DMS53 (cell line): Measurements from ENCODE around the gene DENND2C.

Source experiments
- DNase-seq: peaks from one replicate; lab custom pipeline; 2025; lab: John Stamatoyannopoulos, UW

The DENND2C gene

GRCh38 chr1:114540821-114541220, 129.0 kb downstream of the DENND2C start:
- no peak for DNase-seq

DNA sequence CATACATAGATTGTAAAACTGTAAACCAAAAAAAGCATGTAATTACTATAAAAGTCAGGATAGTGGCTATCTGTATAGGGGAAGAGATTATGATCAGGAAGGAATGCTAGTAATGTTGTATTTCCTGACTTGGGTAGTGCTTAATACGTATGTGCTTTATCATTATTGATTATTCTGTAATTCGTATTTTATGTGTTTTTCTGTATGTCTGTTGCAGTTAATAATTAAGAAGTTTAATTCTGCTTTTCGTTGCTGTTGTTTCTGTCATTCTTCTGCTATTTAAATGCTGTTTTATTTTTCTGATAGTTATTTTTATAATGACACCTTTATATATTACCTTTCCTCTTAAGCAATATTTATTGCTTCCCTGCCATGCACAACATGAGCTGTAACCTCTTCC, 129.6 kb downstream of the DENND2C start:
- no peak for DNase-seq

GRCh38 chr1:114536043-114536442, 133.8 kb downstream of the DENND2C start:
- DNase-seq: no peak

- DNase-seq: no peak
Measured at GRCh38 chr1:114535401-114535800, 134.4 kb downstream of the DENND2C start.
